ENCODE data around the gene COPS2. TPM values are rescaled to one million over a fixed set of nuclear protein-coding genes. Genes with fewer than 3 reads are reported as not detected.

Gene COPS2
- total RNA-seq, 1 donor from 2014 or later = 86.5 TPM

DNA sequence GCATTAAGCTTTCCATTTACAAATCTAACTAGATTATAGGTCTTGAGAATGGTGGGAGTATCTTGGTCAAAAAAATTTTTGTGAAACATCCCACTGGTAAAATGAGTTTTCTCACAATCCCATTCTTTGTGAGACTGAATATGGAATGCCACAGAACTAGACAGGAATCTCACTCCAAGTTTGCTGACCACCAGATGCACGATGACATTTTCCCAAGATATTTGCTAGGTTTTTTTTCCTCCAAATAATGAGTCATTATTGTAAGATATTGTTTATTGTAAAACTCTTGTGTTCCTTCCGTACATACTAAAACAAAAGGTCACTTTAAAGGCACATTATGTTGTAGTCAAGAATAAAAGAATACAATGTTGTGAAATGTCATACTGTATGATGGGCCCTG is 53.9 kb downstream of the COPS2 start:
- H3K4me1 Mint-ChIP-seq (ENCODE audit: unreplicated experiment) = no peaks in the 10 kb centered on the region
- no peak for DNase-seq (ENCODE audit: extremely low spot score, unreplicated experiment)
- H3K27ac Mint-ChIP-seq = no peak overlapping the region

DNA sequence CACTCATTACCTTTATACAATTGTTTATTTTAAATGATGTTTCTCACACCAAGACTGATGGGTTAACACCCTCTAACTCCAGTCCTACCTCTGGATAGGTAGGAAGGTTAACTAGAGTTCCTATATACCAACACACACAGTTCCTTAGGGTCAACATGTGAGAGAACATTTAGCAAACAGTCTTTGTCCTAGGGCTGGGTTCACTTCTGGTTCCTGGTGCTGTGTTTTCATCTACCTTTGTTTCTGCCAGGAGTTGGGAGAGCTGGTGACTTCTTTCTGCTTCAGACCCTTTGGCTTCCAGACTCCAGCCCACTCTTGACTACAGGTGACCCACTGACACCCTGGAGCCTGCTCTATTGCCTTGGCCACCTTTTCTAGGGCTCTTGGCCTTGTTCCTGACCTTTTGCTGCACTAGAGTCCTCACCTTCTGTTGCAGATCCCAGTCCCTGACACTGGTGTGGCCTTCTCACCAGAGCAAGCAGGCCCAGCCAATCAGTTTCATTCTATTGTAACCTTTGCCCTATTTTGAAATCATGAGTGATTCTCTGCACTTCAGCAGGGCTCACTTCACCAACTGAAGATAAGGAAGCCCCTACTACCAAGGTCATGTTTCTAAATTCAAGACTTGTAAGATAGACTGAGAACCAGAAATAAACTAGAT is 59.2 kb downstream of the COPS2 start:
- Mint-ChIP-seq H3K36me3 (no peaks in the 10 kb centered on the region), H3K27me3 (no peaks in the 10 kb centered on the region), H3K4me3 (no peak overlapping the region), H3K9me3 (no peaks in the 10 kb centered on the region), H3K4me1 (ENCODE audit: unreplicated experiment) (no peaks in the 10 kb centered on the region), H3K27ac (no peak overlapping the region)
- DNase-seq (ENCODE audit: extremely low spot score, unreplicated experiment) = no peak
- TF ChIP-seq, protein P1, sequence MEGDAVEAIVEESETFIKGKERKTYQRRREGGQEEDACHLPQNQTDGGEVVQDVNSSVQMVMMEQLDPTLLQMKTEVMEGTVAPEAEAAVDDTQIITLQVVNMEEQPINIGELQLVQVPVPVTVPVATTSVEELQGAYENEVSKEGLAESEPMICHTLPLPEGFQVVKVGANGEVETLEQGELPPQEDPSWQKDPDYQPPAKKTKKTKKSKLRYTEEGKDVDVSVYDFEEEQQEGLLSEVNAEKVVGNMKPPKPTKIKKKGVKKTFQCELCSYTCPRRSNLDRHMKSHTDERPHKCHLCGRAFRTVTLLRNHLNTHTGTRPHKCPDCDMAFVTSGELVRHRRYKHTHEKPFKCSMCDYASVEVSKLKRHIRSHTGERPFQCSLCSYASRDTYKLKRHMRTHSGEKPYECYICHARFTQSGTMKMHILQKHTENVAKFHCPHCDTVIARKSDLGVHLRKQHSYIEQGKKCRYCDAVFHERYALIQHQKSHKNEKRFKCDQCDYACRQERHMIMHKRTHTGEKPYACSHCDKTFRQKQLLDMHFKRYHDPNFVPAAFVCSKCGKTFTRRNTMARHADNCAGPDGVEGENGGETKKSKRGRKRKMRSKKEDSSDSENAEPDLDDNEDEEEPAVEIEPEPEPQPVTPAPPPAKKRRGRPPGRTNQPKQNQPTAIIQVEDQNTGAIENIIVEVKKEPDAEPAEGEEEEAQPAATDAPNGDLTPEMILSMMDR (conservative IDR thresholded peaks at IDR 0.05) = no peak

More for the DNA sequence above, 53.9 kb downstream of the COPS2 start:
- Mint-ChIP-seq H3K9me3 (no peaks in the 10 kb centered on the region), H3K4me3 (no peak overlapping the region), H3K27me3 (no peaks in the 10 kb centered on the region), H3K36me3 (peaks cover 3% of the 10 kb centered on the region)
- TF ChIP-seq, protein P1 (conservative IDR thresholded peaks at IDR 0.05) = no peak

DNA sequence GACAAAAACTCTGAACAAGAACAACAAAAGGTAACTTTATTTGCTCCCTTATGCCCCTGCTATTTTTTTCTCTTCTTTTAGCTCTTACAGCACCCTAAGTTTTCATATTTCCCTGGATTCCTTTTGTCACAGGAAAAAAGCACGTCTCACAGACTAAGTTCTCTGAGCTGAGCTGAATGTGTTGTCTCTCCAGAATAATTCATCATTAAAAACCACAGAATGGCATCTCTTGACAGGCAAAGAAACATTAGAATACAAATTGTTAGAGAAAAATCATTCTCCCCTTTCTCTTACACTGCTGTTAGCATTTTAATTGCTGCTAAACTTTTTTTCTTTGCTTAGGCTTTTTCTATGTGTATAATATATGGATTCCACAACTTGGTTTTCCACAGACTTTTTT is 60.5 kb downstream of the COPS2 start:
- no peaks in the 10 kb centered on the region for H3K4me1 Mint-ChIP-seq (ENCODE audit: unreplicated experiment)
- DNase-seq (ENCODE audit: extremely low spot score, unreplicated experiment) = no peak
- no peaks in the 10 kb centered on the region for H3K36me3 Mint-ChIP-seq
- no peak overlapping the region for H3K4me3 Mint-ChIP-seq
- H3K9me3 Mint-ChIP-seq = no peaks in the 10 kb centered on the region
- no peaks in the 10 kb centered on the region for H3K27me3 Mint-ChIP-seq
- H3K27ac Mint-ChIP-seq = no peak overlapping the region
- TF ChIP-seq, protein P1 (conservative IDR thresholded peaks at IDR 0.05) = no peak

DNA sequence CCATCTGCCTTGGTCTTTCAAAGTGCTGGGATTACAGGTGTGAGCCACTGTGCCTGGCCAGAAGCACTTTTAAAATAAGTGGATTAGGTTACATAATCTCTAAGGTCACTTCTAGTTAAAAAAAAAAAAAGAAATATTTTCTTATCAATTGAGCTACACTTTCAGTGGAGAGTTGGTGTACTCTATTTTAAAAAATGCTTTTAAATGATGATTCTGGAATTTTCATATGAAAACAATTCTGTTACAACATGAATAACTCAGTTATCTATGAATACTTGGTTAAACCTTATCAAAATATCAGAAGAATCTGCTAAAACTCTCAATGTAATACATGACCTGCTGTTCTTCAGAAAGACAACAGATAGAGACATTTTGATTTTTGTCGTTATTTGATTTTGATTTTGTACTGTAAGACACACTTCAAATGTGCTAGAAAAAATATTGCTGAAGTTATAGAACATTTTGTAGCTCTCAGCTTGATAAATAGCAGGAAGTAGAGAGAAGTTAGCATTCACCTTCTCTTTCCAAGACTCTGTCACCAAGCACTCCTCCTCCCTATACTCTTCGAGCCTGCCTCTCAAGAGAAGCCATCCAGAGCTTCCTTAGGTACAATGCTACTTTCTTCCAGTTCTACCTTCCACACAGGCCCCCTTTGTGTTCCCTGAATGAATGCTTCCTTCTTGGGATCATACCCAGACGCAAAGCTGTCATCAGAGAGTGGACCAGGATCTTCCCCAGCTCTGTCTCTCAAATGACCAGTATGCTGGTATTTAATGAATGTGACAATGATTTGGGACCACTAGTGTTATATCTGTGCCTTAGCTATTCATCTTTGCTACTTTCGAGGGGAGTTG is 61.9 kb downstream of the COPS2 start:
- Mint-ChIP-seq H3K27me3 (no peaks in the 10 kb centered on the region), H3K4me1 (ENCODE audit: unreplicated experiment) (no peaks in the 10 kb centered on the region), H3K36me3 (no peaks in the 10 kb centered on the region), H3K4me3 (no peak overlapping the region), H3K9me3 (no peaks in the 10 kb centered on the region), H3K27ac (no peak overlapping the region)
- TF ChIP-seq, protein P1 (conservative IDR thresholded peaks at IDR 0.05) = no peak
- DNase-seq (ENCODE audit: extremely low spot score, unreplicated experiment) = no peak

DNA sequence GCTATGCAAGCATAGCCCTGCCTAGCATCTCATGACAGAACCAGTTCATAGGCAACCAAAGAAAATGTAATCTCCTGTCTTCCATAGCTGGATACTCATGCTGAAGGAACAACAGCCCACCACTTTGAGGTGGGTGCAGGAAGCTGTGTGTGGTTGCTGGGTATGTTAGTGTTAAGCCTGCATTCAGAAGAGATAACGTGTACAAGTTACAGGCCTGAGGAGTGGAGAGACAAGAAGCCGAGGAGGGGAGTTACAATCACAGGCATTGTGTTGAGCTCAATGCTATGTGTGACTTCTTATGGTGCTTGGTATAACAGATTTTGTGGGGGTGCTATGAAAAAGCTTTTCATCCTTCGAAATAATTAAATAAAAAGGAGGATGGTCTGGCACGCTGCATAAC is 66.4 kb downstream of the COPS2 start:
- Mint-ChIP-seq H3K9me3 (no peaks in the 10 kb centered on the region), H3K4me1 (ENCODE audit: unreplicated experiment) (no peaks in the 10 kb centered on the region), H3K27me3 (no peaks in the 10 kb centered on the region), H3K4me3 (no peak overlapping the region), H3K36me3 (no peaks in the 10 kb centered on the region), H3K27ac (no peak overlapping the region)
- DNase-seq (ENCODE audit: extremely low spot score, unreplicated experiment) = no peak
- TF ChIP-seq, protein P1 (conservative IDR thresholded peaks at IDR 0.05) = no peak
